ENCODE data around the gene GOLGA8S. TPM values are rescaled to one million over a fixed set of nuclear protein-coding genes. Genes with fewer than 3 reads are reported as not detected.

The GOLGA8S gene
- total RNA-seq, 1 donor from 2014 or later = not detected

- H3K27me3 Mint-ChIP-seq (ENCODE audit: insufficient read depth, low read depth) = peaks cover 3% of the 10 kb centered on the region
- H3K36me3 Mint-ChIP-seq = no peaks in the 10 kb centered on the region
- Histone ChIP-seq H3K9ac (no peak overlapping the region), H3K27me3 (no peaks in the 10 kb centered on the region), H2AFZ (replicated peaks) (no peak overlapping the region), H3K27ac (no peak overlapping the region), H3F3A (ENCODE audit: low read depth) (no peaks in the 10 kb centered on the region), H3K4me3 (no peak overlapping the region), H3K4me2 (no peak overlapping the region), H3K4me1 (no peaks in the 10 kb centered on the region), H3K36me3 (no peaks in the 10 kb centered on the region), H3K79me2 (ENCODE audit: low read depth) (no peaks in the 10 kb centered on the region), H3K9me3 (ENCODE audit: low read depth) (no peaks in the 10 kb centered on the region), H4K20me1 (ENCODE audit: low read depth) (no peaks in the 10 kb centered on the region)
- H3K4me3 Mint-ChIP-seq = no peak overlapping the region
- no peak for TF ChIP-seq CTCF (IDR thresholded peaks at IDR 0.05)
- no peak for TF ChIP-seq EZH2phosphoT487 (IDR thresholded peaks at IDR 0.05)
- no peaks in the 10 kb centered on the region for H3K4me1 Mint-ChIP-seq
- DNase-seq (ENCODE audit: low spot score) = no peak
- no peak overlapping the region for H3K27ac Mint-ChIP-seq
- peaks cover 33% of the 10 kb centered on the region for H3K9me3 Mint-ChIP-seq
Observed at GRCh38 chr15:23401627-23402026, 47.1 kb downstream of the GOLGA8S start.

- no peaks in the 10 kb centered on the region for H3F3A ChIP-seq (ENCODE audit: low read depth)
- no peaks in the 10 kb centered on the region for H3K36me3 ChIP-seq
- Mint-ChIP-seq H3K9me3 (peaks cover 38% of the 10 kb centered on the region), H3K27me3 (ENCODE audit: insufficient read depth, low read depth) (peaks cover 7% of the 10 kb centered on the region), H3K4me3 (no peak overlapping the region), H3K27ac (no peak overlapping the region), H3K36me3 (no peaks in the 10 kb centered on the region), H3K4me1 (no peaks in the 10 kb centered on the region)
- no peaks in the 10 kb centered on the region for H3K9me3 ChIP-seq (ENCODE audit: low read depth)
- H3K4me2 ChIP-seq = no peak overlapping the region
- no peaks in the 10 kb centered on the region for H3K4me1 ChIP-seq
- H3K4me3 ChIP-seq = no peak overlapping the region
- no peaks in the 10 kb centered on the region for H3K79me2 ChIP-seq (ENCODE audit: low read depth)
- no peak overlapping the region for H3K9ac ChIP-seq
- TF ChIP-seq EZH2phosphoT487 (IDR thresholded peaks at IDR 0.05) = no peak
- TF ChIP-seq CTCF (IDR thresholded peaks at IDR 0.05) = no peak
- no peaks in the 10 kb centered on the region for H3K27me3 ChIP-seq
- no peak for DNase-seq (ENCODE audit: low spot score)
- no peak overlapping the region for H3K27ac ChIP-seq
- no peak overlapping the region for H2AFZ ChIP-seq (replicated peaks)
- H4K20me1 ChIP-seq (ENCODE audit: low read depth) = no peaks in the 10 kb centered on the region
Observed at GRCh38 chr15:23402140-23402539, 47.6 kb downstream of the GOLGA8S start.

GRCh38 chr15:23402544-23402943 lies 48.0 kb downstream of the GOLGA8S start:
- H3K4me3 ChIP-seq = no peak overlapping the region
- H3K4me2 ChIP-seq = no peak overlapping the region
- H3K9me3 Mint-ChIP-seq = peaks cover 37% of the 10 kb centered on the region
- H3K4me1 Mint-ChIP-seq = no peaks in the 10 kb centered on the region
- DNase-seq (ENCODE audit: low spot score) = no peak
- no peaks in the 10 kb centered on the region for H3K36me3 Mint-ChIP-seq
- TF ChIP-seq EZH2phosphoT487 (IDR thresholded peaks at IDR 0.05) (no peak), EZH2 (IDR thresholded peaks at IDR 0.05) (no peak), CTCF (IDR thresholded peaks at IDR 0.05) (no peak)
- H3K4me1 ChIP-seq = no peaks in the 10 kb centered on the region
- H3F3A ChIP-seq (ENCODE audit: low read depth) = no peaks in the 10 kb centered on the region
- H4K20me1 ChIP-seq (ENCODE audit: low read depth) = no peaks in the 10 kb centered on the region
- no peaks in the 10 kb centered on the region for H3K9me3 ChIP-seq (ENCODE audit: low read depth)
- no peak overlapping the region for H3K4me3 Mint-ChIP-seq
- no peak overlapping the region for H3K27ac Mint-ChIP-seq
- H2AFZ ChIP-seq (replicated peaks) = no peak overlapping the region
- H3K27ac ChIP-seq = no peak overlapping the region
- no peak overlapping the region for H3K9ac ChIP-seq
- H3K79me2 ChIP-seq (ENCODE audit: low read depth) = no peaks in the 10 kb centered on the region
- H3K36me3 ChIP-seq = no peaks in the 10 kb centered on the region
- H3K27me3 Mint-ChIP-seq (ENCODE audit: insufficient read depth, low read depth) = peaks cover 7% of the 10 kb centered on the region
- no peaks in the 10 kb centered on the region for H3K27me3 ChIP-seq

GRCh38 chr15:23403550-23403949 lies 49.0 kb downstream of the GOLGA8S start:
- Mint-ChIP-seq H3K27ac (no peak overlapping the region), H3K4me3 (no peak overlapping the region), H3K4me1 (no peaks in the 10 kb centered on the region), H3K9me3 (peaks cover 35% of the 10 kb centered on the region), H3K27me3 (ENCODE audit: insufficient read depth, low read depth) (peaks cover 7% of the 10 kb centered on the region), H3K36me3 (no peaks in the 10 kb centered on the region)
- Histone ChIP-seq H3K27me3 (no peaks in the 10 kb centered on the region), H3K27ac (no peak overlapping the region), H2AFZ (replicated peaks) (no peak overlapping the region), H3K9ac (no peak overlapping the region), H3K4me2 (no peak overlapping the region), H3K4me1 (no peaks in the 10 kb centered on the region), H3K36me3 (no peaks in the 10 kb centered on the region), H3K79me2 (ENCODE audit: low read depth) (no peaks in the 10 kb centered on the region), H3K4me3 (no peak overlapping the region), H3F3A (ENCODE audit: low read depth) (no peaks in the 10 kb centered on the region), H4K20me1 (ENCODE audit: low read depth) (no peaks in the 10 kb centered on the region), H3K9me3 (ENCODE audit: low read depth) (no peaks in the 10 kb centered on the region)
- no peak for TF ChIP-seq EZH2phosphoT487 (IDR thresholded peaks at IDR 0.05)
- no peak for TF ChIP-seq CTCF (IDR thresholded peaks at IDR 0.05)
- TF ChIP-seq EZH2 (IDR thresholded peaks at IDR 0.05) = no peak
- no peak for DNase-seq (ENCODE audit: low spot score)
